Muscle layer of duodenum (tissue), 2 donors: Measurements from ENCODE around the gene FREM2.

Experiments used
- H3K27ac ChIP-seq: one replicate; pipeline ENCODE4 v1.7.0; 2013; ENCODE audit warnings: mild to moderate bottlenecking, low read length
- H3K27me3 ChIP-seq: one replicate; pipeline ENCODE4 v1.7.0; 2013; ENCODE audit warnings: low read depth, mild to moderate bottlenecking, control low read depth, low read length
- H3K36me3 ChIP-seq, 2 donors: one replicate each; pipeline ENCODE4 v1.7.0; 2013; ENCODE audit warnings: low read length in 2 of 2, control low read depth in 1 of 2, mild to moderate bottlenecking in 1 of 2; ENCODE audit not compliant: insufficient read depth in 2 of 2, control insufficient read depth in 1 of 2
- H3K4me1 ChIP-seq, 2 donors: one replicate each; pipeline ENCODE4 v1.7.0; 2013; ENCODE audit warnings: low read length in 2 of 2, mild to moderate bottlenecking in 2 of 2, control low read depth in 1 of 2, moderate library complexity in 1 of 2; ENCODE audit not compliant: insufficient read depth in 2 of 2, control insufficient read depth in 1 of 2
- H3K4me3 ChIP-seq, 2 donors: one replicate each; pipeline ENCODE4 v1.7.0; 2013; ENCODE audit warnings: low read length in 2 of 2, low read depth in 1 of 2, mild to moderate bottlenecking in 1 of 2
- H3K9me3 ChIP-seq, 2 donors: one replicate each; pipeline ENCODE4 v1.7.0; 2013; ENCODE audit warnings: low read length in 2 of 2, control low read depth in 1 of 2, mild to moderate bottlenecking in 1 of 2; ENCODE audit not compliant: control insufficient read depth in 1 of 2
- donor health status: healthy.

FREM2 gene

GRCh38 chr13:38686577-38687245 is at the start of gene FREM2:
Gene FREM2, plus strand, starts transcription at chr13:38687077. Its CDS starts 268 bp downstream, at chr13:38687345.
- Histone ChIP-seq H3K27ac (no peak within 1 kb of the TSS), H3K4me1 (peaks cover 0 to 22% of the 10 kb centered on the region in 2 donors), H3K4me3 (peak within 1 kb of the TSS; percentile 48 to 85), H3K27me3 (no peaks in the 10 kb centered on the region), H3K9me3 (no peaks in the 10 kb centered on the region), H3K36me3 (no peaks in the 10 kb centered on the region)

DNA sequence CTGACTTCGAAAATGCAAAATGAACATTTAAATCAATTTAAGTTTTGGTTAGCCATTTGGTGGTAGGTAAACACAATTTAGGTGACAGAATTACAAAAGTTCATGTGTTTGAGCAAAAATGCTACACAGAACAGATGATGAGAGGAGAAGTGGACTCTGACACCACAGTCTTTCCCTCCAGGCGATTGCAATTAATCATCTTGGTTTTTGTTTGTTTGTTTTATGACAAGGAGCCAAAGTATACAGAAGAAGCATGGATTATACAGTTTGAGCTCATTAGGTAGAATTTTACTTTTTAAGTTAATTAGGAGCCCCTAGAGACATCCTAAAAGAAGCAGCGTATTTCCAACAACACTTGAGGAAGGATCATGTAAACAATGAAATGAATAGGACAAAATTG is 49.3 kb upstream of the FREM2 start:
- Histone ChIP-seq H3K9me3 (no peaks in the 10 kb centered on the region), H3K27ac (no peak overlapping the region), H3K36me3 (no peaks in the 10 kb centered on the region), H3K4me1 (no peaks in the 10 kb centered on the region), H3K27me3 (no peaks in the 10 kb centered on the region), H3K4me3 (no peak overlapping the region)

GRCh38 chr13:38641164-38641948 is 45.5 kb upstream of the FREM2 start:
- no peaks in the 10 kb centered on the region for H3K9me3 ChIP-seq

DNA sequence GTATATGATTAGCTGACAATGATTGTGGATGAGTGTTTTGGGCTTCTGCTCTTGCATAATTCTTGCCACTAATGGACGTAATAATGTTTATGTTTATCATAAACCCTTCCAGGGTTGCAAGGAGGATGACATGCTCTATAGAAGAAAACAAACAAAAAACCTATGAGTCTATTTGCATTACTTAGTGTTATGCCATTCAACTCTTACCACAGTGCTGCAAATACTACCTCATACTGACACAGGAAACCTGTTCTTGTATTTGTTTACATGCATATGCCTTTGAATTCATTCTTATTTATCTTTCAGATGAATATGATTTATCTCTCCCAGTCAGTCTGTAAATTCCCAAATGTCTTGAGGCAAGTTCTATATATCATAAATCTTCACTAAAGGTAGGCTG is 39.6 kb upstream of the FREM2 start:
- no peaks in the 10 kb centered on the region for H3K36me3 ChIP-seq
- H3K27ac ChIP-seq, result no peak overlapping the region
- no peak overlapping the region for H3K4me3 ChIP-seq
- H3K27me3 ChIP-seq, result no peaks in the 10 kb centered on the region
- H3K4me1 ChIP-seq, result no peaks in the 10 kb centered on the region
- H3K9me3 ChIP-seq, result no peaks in the 10 kb centered on the region

More at GRCh38 chr13:38641164-38641948, 45.5 kb upstream of the FREM2 start:
- no peaks in the 10 kb centered on the region for H3K36me3 ChIP-seq
- no peak overlapping the region for H3K27ac ChIP-seq
- H3K4me1 ChIP-seq, result no peaks in the 10 kb centered on the region
- H3K27me3 ChIP-seq, result no peaks in the 10 kb centered on the region
- no peak overlapping the region for H3K4me3 ChIP-seq

DNA sequence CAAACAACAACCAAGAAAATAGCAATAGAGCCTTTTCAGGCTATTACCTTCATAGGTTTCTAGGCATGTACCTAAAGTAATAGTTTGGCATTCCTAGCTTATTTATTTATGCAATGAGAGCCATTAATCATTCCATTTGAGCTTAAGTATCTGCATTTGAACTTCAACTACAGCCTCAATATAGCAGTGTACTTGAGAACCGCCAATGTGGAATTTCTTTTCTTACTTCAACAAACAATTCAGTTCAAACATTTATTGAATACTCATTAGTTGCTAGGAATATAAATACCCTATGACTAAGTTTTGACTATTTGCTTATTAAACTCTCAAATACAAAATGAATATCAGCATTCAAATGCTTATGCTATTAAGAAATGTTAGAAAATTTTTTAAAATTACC is 38.0 kb upstream of the FREM2 start:
- H3K4me3 ChIP-seq, result no peak overlapping the region
- no peak overlapping the region for H3K27ac ChIP-seq
- peaks cover 0 to 9% of the 10 kb centered on the region in 2 donors for H3K4me1 ChIP-seq
- H3K36me3 ChIP-seq, result no peaks in the 10 kb centered on the region
- H3K9me3 ChIP-seq, result no peaks in the 10 kb centered on the region
- no peaks in the 10 kb centered on the region for H3K27me3 ChIP-seq

DNA sequence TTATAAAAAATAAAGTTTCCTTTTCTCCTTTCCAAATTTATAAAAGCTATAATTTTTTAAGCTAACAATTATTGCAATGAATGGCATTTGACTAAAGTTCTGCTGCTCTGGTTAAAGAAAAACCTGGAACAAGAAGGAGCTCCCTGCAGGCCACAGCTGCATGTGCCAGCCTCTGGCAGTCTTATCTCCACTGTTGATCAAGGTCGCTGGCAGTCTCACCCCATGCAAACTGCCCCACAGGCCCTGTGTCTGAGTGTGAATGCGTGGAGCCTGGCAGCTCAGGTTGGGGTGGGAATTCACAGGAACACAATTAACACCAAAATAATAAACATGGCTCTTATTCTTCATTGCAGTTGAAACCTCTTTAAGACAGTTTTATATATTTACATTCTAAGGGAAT is 30.2 kb upstream of the FREM2 start:
- no peaks in the 10 kb centered on the region for H3K27me3 ChIP-seq

DNA sequence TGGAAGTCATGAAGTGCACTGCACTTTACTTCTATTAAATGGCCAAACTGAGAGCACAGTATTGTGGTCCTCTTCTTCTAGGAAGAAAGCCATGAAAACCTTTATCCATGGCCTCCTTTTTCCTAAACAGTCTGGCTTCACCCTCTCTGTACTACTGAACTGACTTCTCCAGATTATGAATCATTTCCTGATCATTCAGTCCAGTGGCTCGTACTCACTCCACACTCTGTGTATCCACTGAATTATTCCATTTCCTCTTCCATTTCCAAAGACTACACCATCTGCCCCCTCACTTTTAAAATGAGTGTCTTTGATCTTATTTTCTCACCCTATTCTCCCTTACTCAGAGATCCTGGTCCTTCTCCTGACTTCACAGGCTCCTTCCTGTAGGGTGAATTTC is 29.7 kb upstream of the FREM2 start:
- Histone ChIP-seq H3K9me3 (no peaks in the 10 kb centered on the region), H3K27me3 (no peaks in the 10 kb centered on the region), H3K27ac (no peak overlapping the region), H3K4me1 (peaks cover 0 to 13% of the 10 kb centered on the region in 2 donors), H3K4me3 (no peak overlapping the region), H3K36me3 (no peaks in the 10 kb centered on the region)

More for the DNA sequence above, 30.2 kb upstream of the FREM2 start:
- no peak overlapping the region for H3K27ac ChIP-seq
- H3K36me3 ChIP-seq, result no peaks in the 10 kb centered on the region
- H3K9me3 ChIP-seq, result no peaks in the 10 kb centered on the region
- H3K4me1 ChIP-seq, result peaks cover 0 to 9% of the 10 kb centered on the region in 2 donors
- no peak overlapping the region for H3K4me3 ChIP-seq

- Histone ChIP-seq H3K36me3 (no peaks in the 10 kb centered on the region), H3K4me3 (no peak overlapping the region), H3K27ac (no peak overlapping the region), H3K4me1 (peaks cover 0 to 9% of the 10 kb centered on the region in 2 donors), H3K9me3 (no peaks in the 10 kb centered on the region), H3K27me3 (no peaks in the 10 kb centered on the region)
These were observed 28.0 kb upstream of the FREM2 start for GRCh38 chr13:38658906-38659305.

- Histone ChIP-seq H3K9me3 (no peaks in the 10 kb centered on the region), H3K27ac (no peak overlapping the region), H3K36me3 (no peaks in the 10 kb centered on the region), H3K4me3 (no peak overlapping the region), H3K4me1 (peaks cover 0 to 8% of the 10 kb centered on the region in 2 donors), H3K27me3 (no peaks in the 10 kb centered on the region)
These were observed 25.7 kb upstream of the FREM2 start for GRCh38 chr13:38661010-38661675.

DNA sequence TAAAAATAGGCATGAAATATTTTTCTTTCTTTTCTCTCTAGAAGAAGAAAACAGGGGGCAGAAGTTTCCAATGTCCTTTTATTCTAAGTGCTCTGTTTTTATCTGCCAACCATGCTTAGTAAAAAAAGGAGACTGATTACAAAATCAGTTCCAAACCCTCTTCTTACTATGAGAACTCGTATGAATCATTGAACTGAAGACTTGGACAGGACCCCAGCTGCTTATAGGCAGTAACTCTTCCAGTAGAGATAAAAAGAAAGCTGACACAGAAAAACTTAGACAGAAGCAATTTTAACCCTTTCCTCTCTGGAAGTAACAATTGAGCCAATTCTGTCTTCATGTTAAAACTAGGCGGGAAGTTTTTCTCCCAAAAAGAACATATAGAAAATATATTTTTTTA is 24.5 kb upstream of the FREM2 start:
- Histone ChIP-seq H3K27me3 (no peaks in the 10 kb centered on the region), H3K9me3 (no peaks in the 10 kb centered on the region), H3K36me3 (no peaks in the 10 kb centered on the region), H3K4me1 (peaks cover 0 to 8% of the 10 kb centered on the region in 2 donors), H3K27ac (no peak overlapping the region), H3K4me3 (no peak overlapping the region)

- H3K4me1 ChIP-seq, result peaks cover 0 to 8% of the 10 kb centered on the region in 2 donors
- H3K27ac ChIP-seq, result no peak overlapping the region
- no peaks in the 10 kb centered on the region for H3K36me3 ChIP-seq
- H3K4me3 ChIP-seq, result no peak overlapping the region
- H3K9me3 ChIP-seq, result no peaks in the 10 kb centered on the region
- no peaks in the 10 kb centered on the region for H3K27me3 ChIP-seq
These were observed 22.0 kb upstream of the FREM2 start for GRCh38 chr13:38664906-38665305.
